ENCODE measurements around the gene FSIP1. TPM values are rescaled to one million over a fixed set of nuclear protein-coding genes. Genes with fewer than 3 reads are reported as not detected.

FSIP1 gene
- total and polyA plus RNA-seq, 7 donors = 1.1 to 12.6 (median 1.4) TPM

DNA sequence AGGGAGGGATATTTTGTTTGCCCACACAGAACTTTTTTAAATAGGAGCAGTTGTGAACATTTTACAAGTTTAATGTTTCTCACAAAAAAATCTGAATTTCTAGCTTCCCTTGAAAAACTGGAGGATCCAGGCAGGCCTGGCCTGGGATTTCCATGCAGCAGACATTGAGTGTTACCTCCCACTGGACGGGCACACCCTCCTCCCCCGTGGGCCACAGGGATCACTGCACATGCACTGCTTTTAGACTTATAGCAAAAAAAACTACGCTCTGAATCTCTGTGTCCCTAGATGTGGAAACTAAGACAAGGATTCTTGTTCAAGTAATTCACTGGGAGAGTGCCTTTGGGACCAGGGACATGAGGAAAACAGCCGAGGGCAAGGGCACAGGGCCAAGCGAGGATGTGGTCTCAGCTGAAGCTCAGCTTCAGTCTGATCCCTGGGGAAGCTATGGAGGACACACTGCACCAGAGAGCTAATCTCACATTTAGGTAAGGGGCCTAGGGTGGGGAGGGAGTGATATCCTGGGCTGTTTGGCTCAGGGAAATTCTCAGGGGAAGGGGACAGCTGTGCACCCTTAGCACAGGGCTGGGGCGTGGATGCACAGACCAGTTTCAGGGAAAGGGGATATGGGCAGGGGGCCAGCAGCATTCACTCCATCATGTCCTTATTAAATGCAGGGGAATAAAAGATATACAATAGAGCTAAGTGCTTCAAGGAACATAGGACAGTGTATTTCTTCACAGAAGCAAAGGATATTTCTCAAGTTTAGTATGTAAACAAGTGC, 46.0 kb downstream of the FSIP1 start:
- Histone ChIP-seq H3K4me3 (no peak overlapping the region), H3K4me1 (no peaks in the 10 kb centered on the region), H3K9me3 (no peaks in the 10 kb centered on the region), H3K27ac (peak overlapping the region in 1 of 4 donors; percentile 34), H3K36me3 (no peaks in the 10 kb centered on the region), H3K27me3 (no peaks in the 10 kb centered on the region)
- TF ChIP-seq, protein P1, sequence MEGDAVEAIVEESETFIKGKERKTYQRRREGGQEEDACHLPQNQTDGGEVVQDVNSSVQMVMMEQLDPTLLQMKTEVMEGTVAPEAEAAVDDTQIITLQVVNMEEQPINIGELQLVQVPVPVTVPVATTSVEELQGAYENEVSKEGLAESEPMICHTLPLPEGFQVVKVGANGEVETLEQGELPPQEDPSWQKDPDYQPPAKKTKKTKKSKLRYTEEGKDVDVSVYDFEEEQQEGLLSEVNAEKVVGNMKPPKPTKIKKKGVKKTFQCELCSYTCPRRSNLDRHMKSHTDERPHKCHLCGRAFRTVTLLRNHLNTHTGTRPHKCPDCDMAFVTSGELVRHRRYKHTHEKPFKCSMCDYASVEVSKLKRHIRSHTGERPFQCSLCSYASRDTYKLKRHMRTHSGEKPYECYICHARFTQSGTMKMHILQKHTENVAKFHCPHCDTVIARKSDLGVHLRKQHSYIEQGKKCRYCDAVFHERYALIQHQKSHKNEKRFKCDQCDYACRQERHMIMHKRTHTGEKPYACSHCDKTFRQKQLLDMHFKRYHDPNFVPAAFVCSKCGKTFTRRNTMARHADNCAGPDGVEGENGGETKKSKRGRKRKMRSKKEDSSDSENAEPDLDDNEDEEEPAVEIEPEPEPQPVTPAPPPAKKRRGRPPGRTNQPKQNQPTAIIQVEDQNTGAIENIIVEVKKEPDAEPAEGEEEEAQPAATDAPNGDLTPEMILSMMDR (IDR thresholded peaks at IDR 0.05) = no peak
- no peak for DNase-seq
- WGBS, 2 donors = 84 to 85% methylated on average over 6 of the region's 6 CpGs
- intact Hi-C loops (cut with DNase I) = no loop called here

DNA sequence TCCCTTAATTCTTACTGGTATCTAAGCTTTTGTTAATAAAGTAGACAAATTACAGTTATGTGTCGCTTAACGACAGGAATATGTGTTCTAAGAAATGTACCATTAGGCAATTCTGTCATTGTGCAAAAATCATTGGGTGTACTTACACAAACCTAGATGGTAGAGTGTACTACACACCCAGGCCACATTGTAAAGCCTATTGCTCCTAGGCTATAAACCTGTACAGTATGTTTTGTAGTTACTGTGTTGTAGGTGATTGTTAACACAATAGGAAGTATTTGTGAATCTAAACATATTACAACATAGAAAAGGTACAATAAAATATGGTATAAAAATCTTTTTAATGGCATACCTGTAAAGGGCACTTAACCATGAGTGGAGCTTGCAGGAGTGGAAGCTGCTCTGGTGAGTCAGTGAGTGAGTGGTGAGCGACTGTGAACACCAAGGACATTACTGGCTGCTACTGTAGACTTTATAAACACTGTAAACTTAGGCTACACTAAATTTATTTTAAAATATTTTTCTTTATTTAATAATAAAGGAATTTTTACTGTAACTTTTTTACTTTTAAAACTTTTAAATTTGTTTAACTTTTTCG, 47.4 kb downstream of the FSIP1 start:
- no peaks in the 10 kb centered on the region for H3K27me3 ChIP-seq
- no peak for DNase-seq
- H3K9me3 ChIP-seq = no peaks in the 10 kb centered on the region
- 38 to 76% methylated on average over 4 of the region's 4 CpGs for WGBS, 2 donors
- H3K4me1 ChIP-seq = no peaks in the 10 kb centered on the region
- H3K27ac ChIP-seq = no peak overlapping the region
- no peak for TF ChIP-seq POLR2AphosphoS5 (IDR thresholded peaks at IDR 0.05)
- intact Hi-C loops (cut with DNase I) = no loop called here
- H3K4me3 ChIP-seq = no peak overlapping the region
- no peaks in the 10 kb centered on the region for H3K36me3 ChIP-seq

DNA sequence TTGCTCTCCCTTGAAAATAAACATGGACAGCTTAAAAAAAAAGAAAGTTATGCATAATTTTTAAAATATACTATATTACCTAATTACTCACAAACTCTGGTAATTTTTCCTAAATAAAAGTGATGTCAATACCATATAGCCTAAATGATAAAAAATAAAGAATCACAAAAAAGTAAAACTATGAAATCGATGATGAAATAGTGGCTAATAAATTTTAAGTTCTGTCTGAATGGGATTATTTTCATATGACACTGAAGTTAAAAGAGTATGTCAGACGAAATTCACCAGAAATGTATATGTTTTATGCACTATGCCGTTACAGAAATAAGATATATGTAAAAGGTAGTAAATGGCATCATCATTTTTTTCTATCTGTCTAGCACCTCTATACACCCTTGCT, 51.4 kb downstream of the FSIP1 start:
- Histone ChIP-seq H3K4me1 (no peaks in the 10 kb centered on the region), H3K4me3 (no peak overlapping the region), H3K9me3 (no peaks in the 10 kb centered on the region), H3K36me3 (no peaks in the 10 kb centered on the region), H3K27me3 (no peaks in the 10 kb centered on the region), H3K27ac (no peak overlapping the region)
- 91 to 94% methylated on average over 3 of the region's 3 CpGs for WGBS, 2 donors
- intact Hi-C loops (cut with DNase I) = no loop called here
- no peak for DNase-seq
- no peak for TF ChIP-seq POLR2AphosphoS5 (IDR thresholded peaks at IDR 0.05)
- no peak for TF ChIP-seq POLR2A (IDR thresholded peaks at IDR 0.05)
- TF ChIP-seq, protein P1 (IDR thresholded peaks at IDR 0.05) = no peak
- no peak for TF ChIP-seq EP300 (IDR thresholded peaks at IDR 0.05)

DNA sequence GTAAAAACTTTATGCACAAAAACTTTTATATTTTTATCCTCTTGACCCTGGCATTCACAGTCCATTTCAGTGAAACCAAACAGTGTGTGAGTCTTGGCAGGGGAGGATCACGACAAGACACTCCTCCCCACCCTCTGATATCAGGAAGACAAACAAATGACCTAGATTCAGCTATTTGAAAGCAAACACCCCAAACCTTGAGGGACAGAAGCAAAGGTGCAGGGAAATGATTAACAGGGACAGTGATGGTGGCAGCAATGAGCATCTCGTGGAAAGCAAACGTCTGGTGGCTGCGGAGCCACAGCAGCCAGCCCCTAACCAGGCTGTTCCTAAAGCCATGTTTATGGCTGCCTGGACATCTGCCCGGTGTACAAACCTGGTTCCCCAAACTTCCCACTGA, 52.1 kb downstream of the FSIP1 start:
- no peak for DNase-seq
- 15 to 54% methylated on average over 5 of the region's 5 CpGs for WGBS, 2 donors
- intact Hi-C loops (cut with DNase I) = no loop called here

DNA sequence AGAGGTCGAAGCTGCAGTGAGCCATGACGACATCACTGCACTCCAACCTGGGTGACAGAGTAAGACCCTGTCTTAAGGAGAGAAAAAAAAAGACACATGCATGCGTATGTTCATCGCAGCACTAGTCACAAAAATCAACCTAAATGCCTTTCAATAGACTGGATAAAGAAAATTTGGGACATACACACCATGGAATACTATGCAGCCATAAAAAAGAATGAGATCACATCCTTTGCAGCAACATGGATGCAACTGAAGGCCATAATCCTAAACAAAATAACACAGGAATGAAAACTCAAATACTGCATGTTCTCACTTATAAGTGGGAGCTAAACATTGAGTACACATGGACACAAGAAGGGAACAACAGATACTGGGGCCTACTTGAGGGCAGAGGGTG, 53.1 kb downstream of the FSIP1 start:
- TF ChIP-seq, protein P1 (IDR thresholded peaks at IDR 0.05) = no peak
- TF ChIP-seq EP300 (IDR thresholded peaks at IDR 0.05) = no peak
- TF ChIP-seq POLR2AphosphoS5 (IDR thresholded peaks at IDR 0.05) = no peak
- TF ChIP-seq POLR2A (IDR thresholded peaks at IDR 0.05) = no peak
- no peak overlapping the region for H3K27ac ChIP-seq
- no peaks in the 10 kb centered on the region for H3K4me1 ChIP-seq
- no peak overlapping the region for H3K4me3 ChIP-seq
- no peaks in the 10 kb centered on the region for H3K9me3 ChIP-seq
- WGBS, 2 donors = 97% methylated on average over 4 of the region's 4 CpGs
- DNase-seq = no peak
- intact Hi-C loops (cut with DNase I) = no loop called here
- no peaks in the 10 kb centered on the region for H3K27me3 ChIP-seq
- H3K36me3 ChIP-seq = no peaks in the 10 kb centered on the region

More for the DNA sequence above, 52.1 kb downstream of the FSIP1 start:
- H3K4me3 ChIP-seq = no peak overlapping the region
- no peak overlapping the region for H3K27ac ChIP-seq
- no peaks in the 10 kb centered on the region for H3K4me1 ChIP-seq
- no peaks in the 10 kb centered on the region for H3K9me3 ChIP-seq
- H3K27me3 ChIP-seq = no peaks in the 10 kb centered on the region
- TF ChIP-seq EP300 (IDR thresholded peaks at IDR 0.05) (no peak), POLR2AphosphoS5 (IDR thresholded peaks at IDR 0.05) (no peak), POLR2A (IDR thresholded peaks at IDR 0.05) (no peak)
- TF ChIP-seq, protein P1 (IDR thresholded peaks at IDR 0.05) = no peak
- no peaks in the 10 kb centered on the region for H3K36me3 ChIP-seq

All from sigmoid colon (tissue), 7 donors.